Spleen (tissue), 11 donors: Measurements from ENCODE around the gene SKAP2. TPM values are rescaled to one million over a fixed set of nuclear protein-coding genes. Genes with fewer than 3 reads are reported as not detected.

Experiments used
- DNase-seq: peaks from one replicate; pipeline ENCODE4 v3.0.0-alpha.2; 2020
- H3K27ac ChIP-seq, 8 donors: fragments of 200-600 bp; sonication (generic) in 7 of 8; 1 replicate in 4 of 8; 2 replicates in 4 of 8; pipeline versions ENCODE4 v1.5.0 to v1.8.0; 2016 to 2021; ENCODE audit warnings: inconsistent platforms in 4 of 8, mild to moderate bottlenecking in 4 of 8, moderate library complexity in 1 of 8
- H3K27me3 ChIP-seq, 7 donors: fragments of 200-600 bp; sonication (generic) in 6 of 7; replicated peaks in 1 of 7; 1 replicate in 4 of 7; 2 replicates in 3 of 7; pipeline versions ENCODE4 v1.5.0 to v1.8.0; 2016 to 2021; ENCODE audit warnings: inconsistent platforms in 3 of 7, mild to moderate bottlenecking in 1 of 7
- H3K36me3 ChIP-seq, 6 donors: fragments of 200-600 bp; sonication (generic) in 5 of 6; 1 replicate in 4 of 6; 2 replicates in 2 of 6; pipeline versions ENCODE4 v1.5.0 to v1.8.0; 2016 to 2021; ENCODE audit warnings: inconsistent platforms in 2 of 6
- H3K4me1 ChIP-seq, 6 donors: fragments of 200-600 bp; sonication (generic) in 5 of 6; 1 replicate in 3 of 6; 2 replicates in 3 of 6; pipeline versions ENCODE4 v1.5.0 to v1.8.0; 2016 to 2021; ENCODE audit warnings: inconsistent platforms in 3 of 6
- H3K4me3 ChIP-seq, 8 donors: fragments of 200-600 bp; sonication (generic) in 7 of 8; 1 replicate in 4 of 8; 2 replicates in 4 of 8; pipeline versions ENCODE4 v1.5.0 to v1.8.0; 2016 to 2021; ENCODE audit warnings: inconsistent platforms in 4 of 8, mild to moderate bottlenecking in 4 of 8, moderate library complexity in 2 of 8
- H3K9me3 ChIP-seq, 8 donors: fragments of 200-600 bp; sonication (generic) in 7 of 8; 1 replicate in 4 of 8; 2 replicates in 4 of 8; pipeline versions ENCODE4 v1.5.0 to v1.8.0; 2016 to 2021; ENCODE audit warnings: inconsistent platforms in 4 of 8
- POLR2A ChIP-seq, 3 donors: fragments of 450-650 bp; IDR thresholded peaks; one replicate each; pipeline ENCODE4 v1.5.1; 2017; ENCODE audit warnings: antibody characterized with exemption in 3 of 3, mild to moderate bottlenecking in 1 of 3
- POLR2AphosphoS5 ChIP-seq, 3 donors: sonication (generic); formaldehyde crosslinking; IDR thresholded peaks; one replicate each; pipeline ENCODE4 v1.5.1; 2017; ENCODE audit warnings: antibody characterized with exemption in 3 of 3
- WGBS, 5 donors: extraction: QIAGEN DNeasy Blood & Tissue Kit in 3 of 5; methylation state at CpG; one replicate each; pipeline versions ENCODE4 v1.1.5 to v1.1.7; 2013 to 2018; 5-methylcytosine and 5-hydroxymethylcytosine counted together
- intact Hi-C: fragments of 100-400 bp; cut with DNase I; formaldehyde crosslinking; loops from one replicate; pipeline ENCODE4 v1.15.0; 2023; ENCODE audit warnings: low total_unique reads
- polyA plus RNA-seq, 3 donors: library from polyadenylated mRNA; stranded (reverse); fragments of 200-250 nt; gene quantifications; one replicate each; pipeline ENCODE4 v1.2.1, GENCODE V29; 2013
- total RNA-seq, 7 donors: library from RNA; depleted of rRNA in 3 of 7; stranded (reverse); fragments of >200 nt in 3 of 7; fragmentation: NEBNext Ultra II Directional in 4 of 7; extraction: Animal tissue kit (Norgen Biotek cat#: 25700) in 4 of 7; gene quantifications; one replicate each; pipeline versions ENCODE4 v1.1.0 to v1.2.1, GENCODE V29; 2016 to 2021
- TF ChIP-seq, protein P1 (sequence below), 11 experiments: fragments of 200-600 bp in 7 of 11; fragments of 450-650 bp in 4 of 11; sonication (generic) in 4 of 11; IDR thresholded peaks in 8 of 11; conservative IDR thresholded peaks in 3 of 11; 1 replicate in 7 of 11; 2 replicates in 4 of 11; pipeline versions ENCODE4 v1.4.0 to v1.8.0; 2016 to 2021; ENCODE audit warnings: antibody characterized with exemption in 11 of 11, inconsistent platforms in 4 of 11, mild to moderate bottlenecking in 1 of 11
- donor health status: healthy with polysubstance abuse.
- donor health status: DM: no; HTN: no; CAD: no; lungs with moderate emphysema.
- donor health status: DM: no; HTN: no; CAD: no.
- donor health status: Bipolar disorder and iron deficiency.
- donor health status: healthy.
- donor health status: DM: no; HTN: no; CAD: no.
- donor health status: DM: yes; HTN: yes; CAD: no.

Gene SKAP2
- total and polyA plus RNA-seq, 10 donors: 14.8 to 87.2 (median 61.7) TPM

DNA sequence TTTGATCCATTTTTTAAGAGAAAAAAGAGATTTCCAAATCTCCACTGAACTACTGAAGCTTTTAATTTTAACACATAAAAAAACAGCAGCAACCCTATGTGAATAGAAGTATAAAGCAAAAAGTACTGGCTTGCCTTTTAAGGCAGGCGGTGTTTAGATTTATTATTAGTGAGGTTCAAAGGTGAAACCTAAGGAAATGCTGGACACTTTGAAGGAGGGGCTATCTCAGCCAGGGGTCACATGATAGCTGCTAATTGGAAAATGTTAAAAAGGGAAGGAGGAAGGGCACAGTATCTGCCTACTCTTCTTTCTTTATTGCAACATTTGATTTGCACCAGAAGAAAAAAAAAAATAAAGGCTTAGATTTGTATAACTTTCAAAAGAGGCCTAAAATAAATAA, 183.8 kb downstream of the SKAP2 start:
- H3K27me3 ChIP-seq: no peaks in the 10 kb centered on the region
- no peak for DNase-seq
- H3K9me3 ChIP-seq: no peaks in the 10 kb centered on the region
- H3K4me1 ChIP-seq: peaks cover 0 to 23% (median 1%) of the 10 kb centered on the region in 6 donors
- peaks cover 0 to 8% (median 0%) of the 10 kb centered on the region in 6 donors for H3K36me3 ChIP-seq
- intact Hi-C loops: loop anchor here (5.0 kb wide), 1 partner anchor 482 kb away; no protein-coding TSS in a partner anchor
- TF ChIP-seq POLR2A (IDR thresholded peaks at IDR 0.05) (no peak), POLR2AphosphoS5 (IDR thresholded peaks at IDR 0.05) (no peak)
- TF ChIP-seq, protein P1, sequence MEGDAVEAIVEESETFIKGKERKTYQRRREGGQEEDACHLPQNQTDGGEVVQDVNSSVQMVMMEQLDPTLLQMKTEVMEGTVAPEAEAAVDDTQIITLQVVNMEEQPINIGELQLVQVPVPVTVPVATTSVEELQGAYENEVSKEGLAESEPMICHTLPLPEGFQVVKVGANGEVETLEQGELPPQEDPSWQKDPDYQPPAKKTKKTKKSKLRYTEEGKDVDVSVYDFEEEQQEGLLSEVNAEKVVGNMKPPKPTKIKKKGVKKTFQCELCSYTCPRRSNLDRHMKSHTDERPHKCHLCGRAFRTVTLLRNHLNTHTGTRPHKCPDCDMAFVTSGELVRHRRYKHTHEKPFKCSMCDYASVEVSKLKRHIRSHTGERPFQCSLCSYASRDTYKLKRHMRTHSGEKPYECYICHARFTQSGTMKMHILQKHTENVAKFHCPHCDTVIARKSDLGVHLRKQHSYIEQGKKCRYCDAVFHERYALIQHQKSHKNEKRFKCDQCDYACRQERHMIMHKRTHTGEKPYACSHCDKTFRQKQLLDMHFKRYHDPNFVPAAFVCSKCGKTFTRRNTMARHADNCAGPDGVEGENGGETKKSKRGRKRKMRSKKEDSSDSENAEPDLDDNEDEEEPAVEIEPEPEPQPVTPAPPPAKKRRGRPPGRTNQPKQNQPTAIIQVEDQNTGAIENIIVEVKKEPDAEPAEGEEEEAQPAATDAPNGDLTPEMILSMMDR (IDR thresholded peaks at IDR 0.05 in 8 of 11, conservative IDR thresholded peaks at IDR 0.05 in 3 of 11): no peak
- no peak overlapping the region for H3K27ac ChIP-seq
- H3K4me3 ChIP-seq: no peak overlapping the region
- WGBS, 5 donors: 87 to 95% (median 91%) methylated on average over 1 of the region's 1 CpG

DNA sequence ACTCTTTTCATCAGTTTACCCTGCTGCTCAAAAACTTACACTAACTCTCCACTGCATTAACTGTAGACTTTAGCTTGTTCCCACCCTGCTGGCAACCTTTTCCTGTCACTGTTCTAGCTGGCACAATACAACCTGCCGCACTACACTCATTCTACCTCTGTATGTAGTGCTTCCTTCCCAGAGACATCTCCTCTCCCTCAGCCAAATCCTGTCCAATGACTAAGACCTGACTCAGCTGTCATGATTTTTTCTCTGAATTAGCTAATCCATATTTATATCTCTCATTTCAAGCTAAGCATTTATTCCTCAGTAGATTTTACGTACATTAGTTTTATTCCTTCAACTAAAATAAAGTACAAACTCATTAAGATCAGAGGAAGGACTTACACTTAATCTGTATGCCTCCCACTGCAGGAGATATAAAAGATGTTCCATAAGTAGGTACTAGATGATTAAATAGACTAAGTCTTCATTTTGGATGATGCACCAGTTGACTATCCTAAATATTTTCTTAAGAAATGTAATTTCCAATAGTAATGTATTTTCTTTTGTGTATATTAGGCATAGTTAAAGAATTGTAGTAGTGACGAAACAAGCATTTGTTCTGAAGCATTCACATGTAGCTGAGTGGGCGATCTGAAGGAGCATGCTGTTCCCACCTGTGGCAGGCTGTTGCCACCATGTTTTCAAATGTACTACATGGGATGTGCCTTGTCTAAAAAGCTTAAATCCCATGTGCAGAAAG, 189.1 kb downstream of the SKAP2 start:
- TF ChIP-seq POLR2A (IDR thresholded peaks at IDR 0.05): no peak
- no peak for TF ChIP-seq POLR2AphosphoS5 (IDR thresholded peaks at IDR 0.05)
- TF ChIP-seq, protein P1 (IDR thresholded peaks at IDR 0.05 in 8 of 11, conservative IDR thresholded peaks at IDR 0.05 in 3 of 11): no peak
- Histone ChIP-seq H3K36me3 (peaks cover 0 to 8% (median 0%) of the 10 kb centered on the region in 6 donors), H3K4me3 (no peak overlapping the region), H3K27ac (no peak overlapping the region), H3K27me3 (no peaks in the 10 kb centered on the region), H3K9me3 (no peaks in the 10 kb centered on the region), H3K4me1 (peaks cover 0 to 30% (median 0%) of the 10 kb centered on the region in 6 donors)
- no peak for DNase-seq
- WGBS, 5 donors: 80 to 88% (median 85%) methylated on average over 4 of the region's 4 CpGs
- intact Hi-C loops: loop anchor here (10.0 kb wide), 1 partner anchor 581 kb away; no protein-coding TSS in a partner anchor

DNA sequence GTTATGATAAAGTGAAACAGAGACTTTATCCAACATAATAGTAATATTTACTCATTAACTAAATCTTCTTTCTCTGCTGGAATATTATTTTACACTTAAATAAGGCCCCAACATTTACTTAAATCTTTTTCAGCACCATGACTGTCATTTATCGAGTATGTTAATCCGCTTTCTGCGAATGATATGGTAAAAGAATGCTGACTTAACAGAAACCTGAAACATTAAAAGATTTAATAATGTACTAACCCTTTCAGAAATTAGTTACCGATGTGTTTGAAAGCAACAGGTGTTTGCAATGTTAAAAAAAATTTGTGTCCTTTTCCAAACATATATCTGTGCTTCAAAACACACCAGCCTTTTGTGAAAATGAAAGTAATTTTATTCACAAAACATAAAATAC, 190.5 kb downstream of the SKAP2 start:
- no peak overlapping the region for H3K27ac ChIP-seq
- no peak overlapping the region for H3K4me3 ChIP-seq
- TF ChIP-seq POLR2AphosphoS5 (IDR thresholded peaks at IDR 0.05): no peak
- TF ChIP-seq POLR2A (IDR thresholded peaks at IDR 0.05): no peak
- TF ChIP-seq, protein P1 (IDR thresholded peaks at IDR 0.05 in 8 of 11, conservative IDR thresholded peaks at IDR 0.05 in 3 of 11): no peak
- 61 to 80% (median 64%) methylated on average over 4 of the region's 4 CpGs for WGBS, 5 donors
- DNase-seq: no peak
- intact Hi-C loops: loop anchor here (10.0 kb wide), 1 partner anchor 579 kb away; no protein-coding TSS in a partner anchor
- H3K9me3 ChIP-seq: no peaks in the 10 kb centered on the region
- peaks cover 0 to 33% (median 0%) of the 10 kb centered on the region in 6 donors for H3K4me1 ChIP-seq
- H3K36me3 ChIP-seq: peaks cover 0 to 10% (median 0%) of the 10 kb centered on the region in 6 donors
- no peaks in the 10 kb centered on the region for H3K27me3 ChIP-seq

DNA sequence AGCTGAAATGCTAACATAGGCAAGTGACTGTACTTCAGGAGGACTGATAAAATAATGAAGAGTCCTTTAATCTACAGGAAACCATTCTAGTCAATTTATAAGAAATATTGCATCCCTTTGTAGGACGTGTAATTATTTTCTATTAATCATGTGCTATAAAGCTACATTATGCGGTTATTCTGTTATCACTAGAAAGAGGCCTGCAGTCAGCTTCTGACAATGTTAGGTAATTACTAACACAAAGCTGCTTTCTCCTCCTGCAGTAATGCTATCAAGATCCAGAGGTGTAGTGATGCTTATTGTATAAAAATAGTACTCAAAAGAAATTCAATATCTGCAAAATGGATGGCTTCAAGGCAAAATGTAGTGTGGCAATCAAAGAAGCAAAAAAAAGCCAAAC, 191.1 kb downstream of the SKAP2 start:
- Histone ChIP-seq H3K4me1 (peaks cover 0 to 33% (median 0%) of the 10 kb centered on the region in 6 donors), H3K9me3 (no peaks in the 10 kb centered on the region), H3K27ac (no peak overlapping the region), H3K36me3 (peaks cover 0 to 16% (median 0%) of the 10 kb centered on the region in 6 donors), H3K27me3 (no peaks in the 10 kb centered on the region), H3K4me3 (no peak overlapping the region)
- TF ChIP-seq, protein P1 (IDR thresholded peaks at IDR 0.05 in 8 of 11, conservative IDR thresholded peaks at IDR 0.05 in 3 of 11): no peak
- TF ChIP-seq POLR2AphosphoS5 (IDR thresholded peaks at IDR 0.05): no peak
- TF ChIP-seq POLR2A (IDR thresholded peaks at IDR 0.05): no peak
- intact Hi-C loops: loop anchor here (10.0 kb wide), 1 partner anchor 578 kb away; no protein-coding TSS in a partner anchor
- DNase-seq: no peak
- 55 to 79% (median 62%) methylated on average over 2 of the region's 2 CpGs for WGBS, 5 donors
